Lower leg skin (tissue), 3 donors: Measurements from ENCODE around the gene ORAI3.

ENCODE experiments used
- POLR2A ChIP-seq, 2 donors: fragments of 450-650 bp; IDR thresholded peaks; one replicate each; pipeline ENCODE4 v1.6.1; 2016 to 2017; ENCODE audit warnings: antibody characterized with exemption in 2 of 2, mild to moderate bottlenecking in 1 of 2, moderate library complexity in 1 of 2
- TF ChIP-seq, protein P1 (sequence below), 3 donors: fragments of 450-650 bp; IDR thresholded peaks; one replicate each; pipeline ENCODE4 v1.5.1; 2016; ENCODE audit warnings: antibody characterized with exemption in 3 of 3, mild to moderate bottlenecking in 3 of 3, moderate library complexity in 2 of 3

DNA sequence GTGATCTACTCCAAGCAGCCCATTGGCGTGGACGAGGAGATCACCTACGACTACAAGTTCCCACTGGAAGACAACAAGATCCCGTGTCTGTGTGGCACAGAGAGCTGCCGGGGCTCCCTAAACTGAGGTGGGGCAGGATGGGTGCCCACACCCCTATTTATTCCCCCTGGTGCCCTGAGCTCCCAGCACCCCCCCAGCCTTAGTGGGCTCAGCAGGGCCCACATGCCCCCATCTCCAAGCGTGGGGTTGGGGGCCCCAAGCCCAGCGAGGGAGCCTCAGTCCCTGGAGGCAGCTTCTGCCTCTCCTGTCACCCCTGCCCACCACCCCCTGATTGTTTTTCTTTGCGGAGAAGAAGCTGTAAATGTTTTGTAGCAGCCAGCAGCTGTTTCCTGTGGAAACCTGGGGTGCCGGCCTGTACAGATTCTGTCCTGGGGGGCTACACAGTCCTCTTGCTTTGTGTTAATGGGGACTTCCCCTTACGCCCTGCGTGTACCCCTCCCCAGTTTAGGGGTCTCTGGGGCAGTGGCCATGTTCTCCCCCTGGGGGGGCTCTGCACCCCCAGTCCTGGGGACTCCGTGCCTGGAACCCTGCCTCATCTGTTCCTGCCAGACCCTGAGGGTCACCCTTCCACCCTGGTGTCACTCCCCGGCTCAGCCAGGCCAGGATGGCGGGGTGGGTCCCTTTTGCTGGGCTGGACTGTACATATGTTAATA lies 35.2 kb downstream of the ORAI3 start:
- TF ChIP-seq, protein P1, sequence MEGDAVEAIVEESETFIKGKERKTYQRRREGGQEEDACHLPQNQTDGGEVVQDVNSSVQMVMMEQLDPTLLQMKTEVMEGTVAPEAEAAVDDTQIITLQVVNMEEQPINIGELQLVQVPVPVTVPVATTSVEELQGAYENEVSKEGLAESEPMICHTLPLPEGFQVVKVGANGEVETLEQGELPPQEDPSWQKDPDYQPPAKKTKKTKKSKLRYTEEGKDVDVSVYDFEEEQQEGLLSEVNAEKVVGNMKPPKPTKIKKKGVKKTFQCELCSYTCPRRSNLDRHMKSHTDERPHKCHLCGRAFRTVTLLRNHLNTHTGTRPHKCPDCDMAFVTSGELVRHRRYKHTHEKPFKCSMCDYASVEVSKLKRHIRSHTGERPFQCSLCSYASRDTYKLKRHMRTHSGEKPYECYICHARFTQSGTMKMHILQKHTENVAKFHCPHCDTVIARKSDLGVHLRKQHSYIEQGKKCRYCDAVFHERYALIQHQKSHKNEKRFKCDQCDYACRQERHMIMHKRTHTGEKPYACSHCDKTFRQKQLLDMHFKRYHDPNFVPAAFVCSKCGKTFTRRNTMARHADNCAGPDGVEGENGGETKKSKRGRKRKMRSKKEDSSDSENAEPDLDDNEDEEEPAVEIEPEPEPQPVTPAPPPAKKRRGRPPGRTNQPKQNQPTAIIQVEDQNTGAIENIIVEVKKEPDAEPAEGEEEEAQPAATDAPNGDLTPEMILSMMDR (IDR thresholded peaks at IDR 0.05): no peak
- no peak for TF ChIP-seq POLR2A (IDR thresholded peaks at IDR 0.05)
